Measurements from ENCODE around the gene ARMC7. TPM values are rescaled to one million over a fixed set of nuclear protein-coding genes. Genes with fewer than 3 reads are reported as not detected.
A peak's percentile ranks its signal among the peaks of the same experiment; 100 is the strongest.

ARMC7 gene
- total RNA-seq, 1 donor from 2014 or later = 12.8 TPM

GRCh38 chr17:75073618-75074047, 36.1 kb upstream of the ARMC7 start:
- Histone ChIP-seq H3K27me3 (no peaks in the 10 kb centered on the region), H3K36me3 (no peaks in the 10 kb centered on the region), H3K4me1 (peaks cover 23% of the 10 kb centered on the region), H3K4me3 (no peak overlapping the region), H3K27ac (no peak overlapping the region), H3K9me3 (no peaks in the 10 kb centered on the region)
- TF ChIP-seq POLR2A (IDR thresholded peaks at IDR 0.05) (no peak), POLR2AphosphoS5 (IDR thresholded peaks at IDR 0.05; ENCODE audit: insufficient read depth in 1 of 2, low read depth in 1 of 2) (peak; percentile 37 to 60)
- intact Hi-C loops (cut with DNase I) = loop anchor here (10.0 kb wide), 1 partner anchor 51 kb away; no protein-coding TSS in a partner anchor
- no peak for DNase-seq (ENCODE audit: extremely low spot score in 2 of 2)

- no peaks in the 10 kb centered on the region for H3K27me3 ChIP-seq
- peaks cover 32% of the 10 kb centered on the region for H3K4me1 ChIP-seq
- intact Hi-C loops (cut with DNase I) = loop anchor here (10.0 kb wide), 1 partner anchor 50 kb away; no protein-coding TSS in a partner anchor
- no peak overlapping the region for H3K4me3 ChIP-seq
- H3K9me3 ChIP-seq = no peaks in the 10 kb centered on the region
- no peak overlapping the region for H3K27ac ChIP-seq
- H3K36me3 ChIP-seq = no peaks in the 10 kb centered on the region
- no peak for DNase-seq (ENCODE audit: extremely low spot score in 2 of 2)
- no peak for TF ChIP-seq POLR2A (IDR thresholded peaks at IDR 0.05)
- no peak for TF ChIP-seq POLR2AphosphoS5 (IDR thresholded peaks at IDR 0.05; ENCODE audit: insufficient read depth in 1 of 2, low read depth in 1 of 2)
- no peak for TF ChIP-seq CTCF (IDR thresholded peaks at IDR 0.05)
Observed at GRCh38 chr17:75074532-75074931, 35.2 kb upstream of the ARMC7 start.

GRCh38 chr17:75075597-75076336, 34.0 kb upstream of the ARMC7 start:
- no peak for DNase-seq (ENCODE audit: extremely low spot score in 2 of 2)
- peaks cover 37% of the 10 kb centered on the region for H3K4me1 ChIP-seq
- H3K4me3 ChIP-seq = no peak overlapping the region
- H3K36me3 ChIP-seq = no peaks in the 10 kb centered on the region
- intact Hi-C loops (cut with DNase I) = loop anchor here (10.0 kb wide), 1 partner anchor 49 kb away; no protein-coding TSS in a partner anchor
- H3K27me3 ChIP-seq = no peaks in the 10 kb centered on the region
- no peak overlapping the region for H3K27ac ChIP-seq
- TF ChIP-seq CTCF (IDR thresholded peaks at IDR 0.05) (no peak), POLR2A (IDR thresholded peaks at IDR 0.05) (no peak), POLR2AphosphoS5 (IDR thresholded peaks at IDR 0.05; ENCODE audit: insufficient read depth in 1 of 2, low read depth in 1 of 2) (no peak)
- H3K9me3 ChIP-seq = no peaks in the 10 kb centered on the region

- no peak for TF ChIP-seq POLR2AphosphoS5 (IDR thresholded peaks at IDR 0.05; ENCODE audit: insufficient read depth in 1 of 2, low read depth in 1 of 2)
- no peak for TF ChIP-seq CTCF (IDR thresholded peaks at IDR 0.05)
- TF ChIP-seq POLR2A (IDR thresholded peaks at IDR 0.05) = no peak
- Histone ChIP-seq H3K9me3 (no peaks in the 10 kb centered on the region), H3K27me3 (no peaks in the 10 kb centered on the region), H3K36me3 (no peaks in the 10 kb centered on the region), H3K4me3 (peak overlapping the region; percentile 46 to 48), H3K27ac (peak overlapping the region; percentile 72), H3K4me1 (peaks cover 37% of the 10 kb centered on the region)
- no peak for DNase-seq (ENCODE audit: extremely low spot score in 2 of 2)
- intact Hi-C loops (cut with DNase I) = loop anchor here (10.0 kb wide), 1 partner anchor 48 kb away; no protein-coding TSS in a partner anchor
Observed at GRCh38 chr17:75077072-75077495, 32.7 kb upstream of the ARMC7 start.

GRCh38 chr17:75077496-75078283, 32.1 kb upstream of the ARMC7 start:
- H3K9me3 ChIP-seq = no peaks in the 10 kb centered on the region
- H3K27me3 ChIP-seq = no peaks in the 10 kb centered on the region
- no peaks in the 10 kb centered on the region for H3K36me3 ChIP-seq
- intact Hi-C loops (cut with DNase I) = loop anchor here (10.0 kb wide), 1 partner anchor 47 kb away; no protein-coding TSS in a partner anchor
- H3K4me1 ChIP-seq = peaks cover 37% of the 10 kb centered on the region
- H3K27ac ChIP-seq = peak overlapping the region; percentile 72
- peak in 1 of 2 donors; percentile 94 for DNase-seq (ENCODE audit: extremely low spot score in 2 of 2)
- TF ChIP-seq POLR2AphosphoS5 (IDR thresholded peaks at IDR 0.05; ENCODE audit: insufficient read depth in 1 of 2, low read depth in 1 of 2) (peak in 1 of 2 donors; percentile 58), POLR2A (IDR thresholded peaks at IDR 0.05) (no peak)
- H3K4me3 ChIP-seq = peak overlapping the region; percentile 46 to 48
